ENCODE data around the gene CLMN.

Gene CLMN

DNA sequence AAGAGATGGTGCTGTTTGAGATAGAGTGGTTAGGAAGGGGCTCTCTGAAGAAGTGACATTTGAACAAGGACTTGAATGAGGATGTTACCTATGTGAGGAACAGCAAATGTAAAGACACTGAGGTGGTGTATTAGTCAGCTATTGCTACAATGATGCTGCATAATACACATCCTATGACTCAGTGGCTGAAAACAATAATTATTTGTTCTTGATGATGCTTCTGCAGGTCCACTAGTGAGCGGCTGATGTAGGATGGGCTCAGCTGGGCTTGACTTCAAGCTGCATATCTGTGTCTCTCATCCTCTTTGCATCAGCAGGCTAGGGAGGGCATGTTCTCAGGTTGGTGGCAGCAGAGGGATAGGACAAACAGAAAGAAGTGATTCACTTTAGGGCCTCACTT, 21.4 kb upstream of the CLMN start:
- FAIRE-seq, result no peak

DNA sequence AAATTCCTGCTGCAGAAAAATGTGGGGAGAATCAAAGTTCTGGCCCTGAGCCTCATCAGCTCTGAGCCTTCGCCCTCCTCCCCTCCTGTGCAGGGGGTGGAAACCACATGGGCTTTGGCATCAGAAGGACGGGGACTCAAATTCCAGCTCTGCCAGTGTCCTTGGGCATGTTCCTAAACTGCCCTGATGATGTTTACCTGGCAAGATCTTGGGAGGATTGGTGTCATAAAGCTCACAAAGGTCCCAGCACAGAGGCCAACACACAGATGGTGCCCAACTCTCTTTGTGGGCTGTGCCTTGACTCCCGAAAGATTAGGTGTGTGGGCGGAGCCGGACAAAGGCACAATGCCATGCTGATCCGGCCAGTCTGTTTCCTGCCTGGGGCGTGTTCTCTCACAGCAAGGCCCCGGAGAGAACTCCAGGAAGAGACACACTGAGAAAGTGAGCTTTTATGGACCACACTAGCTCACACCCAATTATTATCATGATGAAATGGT, 20.5 kb upstream of the CLMN start:
- no peak for FAIRE-seq

DNA sequence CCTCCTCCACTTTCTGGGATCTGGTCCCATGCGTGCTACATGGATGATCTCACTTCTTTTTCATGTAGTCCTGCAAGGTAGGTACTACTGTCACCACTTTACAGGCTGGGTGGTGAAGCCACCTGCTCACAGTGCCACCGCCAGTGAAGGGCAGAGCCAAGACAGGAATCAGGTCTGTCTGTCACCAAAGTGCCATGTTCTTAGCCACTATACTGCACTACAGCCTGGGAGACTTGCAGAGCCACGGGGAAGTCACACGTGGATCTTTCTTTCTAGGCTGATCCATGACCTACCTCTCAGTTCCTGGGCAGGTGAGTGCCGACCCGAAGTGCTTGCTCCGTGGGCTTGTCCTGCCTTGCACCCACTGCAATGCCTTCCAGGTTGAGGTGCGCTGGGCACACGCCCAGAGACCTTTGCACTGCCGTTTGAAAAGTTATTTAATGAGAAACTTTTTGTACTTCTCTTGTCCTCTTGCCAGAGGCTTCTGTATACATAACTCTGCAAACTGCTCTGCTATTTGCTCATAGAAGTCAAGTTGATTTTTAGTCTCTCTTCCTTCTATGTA, 19.7 kb upstream of the CLMN start:
- no peak for FAIRE-seq

GRCh38 chr14:95338436-95338835, 18.7 kb upstream of the CLMN start:
- FAIRE-seq, result no peak

DNA sequence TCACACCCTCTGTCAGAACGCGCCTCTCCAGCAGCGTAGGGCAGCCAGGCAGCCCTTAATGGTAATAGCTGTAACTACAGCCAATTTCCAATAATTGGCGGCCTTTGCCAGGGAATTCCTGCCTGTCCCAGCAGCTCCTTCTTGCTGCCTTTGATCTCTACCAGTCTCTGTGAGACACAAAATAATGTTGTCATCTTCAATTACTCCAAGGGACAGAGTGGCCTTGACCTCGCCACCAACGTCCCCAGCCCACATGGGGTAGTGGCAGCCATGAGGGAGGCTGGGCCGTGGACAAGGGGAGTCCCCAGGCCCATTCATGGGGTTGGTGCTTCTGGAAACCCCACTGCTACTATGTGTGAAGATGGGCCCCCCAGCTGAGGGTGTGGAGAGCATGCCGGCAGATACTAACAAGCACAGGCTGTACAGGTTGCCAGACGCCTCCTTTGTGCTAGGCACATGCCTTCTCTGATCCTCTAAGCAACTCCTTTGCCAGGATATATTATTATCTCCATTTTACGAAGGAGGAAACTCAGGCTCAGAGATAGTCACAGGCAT, 17.4 kb upstream of the CLMN start:
- FAIRE-seq, result no peak

- FAIRE-seq, result no peak
Measured at GRCh38 chr14:95336192-95336760, 16.6 kb upstream of the CLMN start.

DNA sequence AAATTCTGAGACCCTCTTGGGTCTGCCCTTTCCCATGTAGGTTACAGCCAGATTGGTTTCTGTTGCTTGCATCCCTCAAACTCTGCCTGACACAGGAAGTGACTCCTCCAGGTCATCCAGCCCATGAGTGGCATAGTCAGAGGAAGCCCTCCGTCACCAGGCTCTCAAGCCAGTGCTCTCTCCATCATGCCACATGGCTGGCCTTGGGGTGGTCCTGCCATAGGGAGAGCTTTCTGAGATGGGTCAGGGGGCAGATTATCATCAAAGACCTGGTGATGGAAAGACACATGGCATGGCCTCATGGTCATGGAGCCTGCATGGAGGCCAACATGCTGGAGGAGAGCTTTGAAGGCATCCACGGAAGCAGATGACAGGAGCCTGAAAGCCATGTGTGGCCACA, 15.4 kb upstream of the CLMN start:
- no peak for FAIRE-seq

- FAIRE-seq, result no peak
Measured at GRCh38 chr14:95334044-95334443, 14.3 kb upstream of the CLMN start.

GRCh38 chr14:95332641-95333040, 12.9 kb upstream of the CLMN start:
- no peak for FAIRE-seq

DNA sequence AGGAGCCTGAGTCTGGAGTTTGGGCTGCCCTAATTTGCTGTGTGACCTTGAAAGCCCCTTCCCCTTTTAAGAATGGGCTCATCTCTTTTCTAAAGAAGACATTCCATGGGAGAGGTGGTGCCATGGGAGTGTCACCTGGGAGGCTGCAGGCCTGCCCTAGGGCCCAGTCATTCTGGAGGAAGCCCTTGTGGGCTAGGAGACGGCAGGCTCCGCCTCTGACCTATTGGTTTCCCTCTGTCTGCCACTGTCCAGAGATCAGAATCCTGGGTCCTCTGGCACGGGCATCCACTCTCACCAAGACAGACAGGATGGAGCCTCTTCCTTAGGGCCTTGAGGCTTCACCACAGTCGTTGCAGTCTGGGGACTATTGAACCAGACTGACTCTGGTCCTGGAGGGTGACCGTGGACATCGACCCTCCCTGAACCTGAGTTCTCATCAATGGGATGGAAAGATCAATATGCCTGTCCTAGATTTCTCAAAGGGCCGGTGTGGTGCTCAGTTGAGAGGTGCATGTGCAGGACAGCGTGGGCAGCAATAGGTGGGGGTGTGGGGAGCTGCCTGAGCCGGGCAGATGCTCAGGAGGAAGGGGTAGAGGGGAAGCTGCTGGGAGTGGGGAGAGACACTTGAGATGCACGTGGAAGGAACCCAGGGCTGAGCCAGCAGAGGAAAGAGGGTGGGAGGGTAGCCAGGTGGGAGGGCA, 12.2 kb upstream of the CLMN start:
- FAIRE-seq, result no peak

- no peak for FAIRE-seq
Measured at GRCh38 chr14:95330591-95331370, 11.1 kb upstream of the CLMN start.

DNA sequence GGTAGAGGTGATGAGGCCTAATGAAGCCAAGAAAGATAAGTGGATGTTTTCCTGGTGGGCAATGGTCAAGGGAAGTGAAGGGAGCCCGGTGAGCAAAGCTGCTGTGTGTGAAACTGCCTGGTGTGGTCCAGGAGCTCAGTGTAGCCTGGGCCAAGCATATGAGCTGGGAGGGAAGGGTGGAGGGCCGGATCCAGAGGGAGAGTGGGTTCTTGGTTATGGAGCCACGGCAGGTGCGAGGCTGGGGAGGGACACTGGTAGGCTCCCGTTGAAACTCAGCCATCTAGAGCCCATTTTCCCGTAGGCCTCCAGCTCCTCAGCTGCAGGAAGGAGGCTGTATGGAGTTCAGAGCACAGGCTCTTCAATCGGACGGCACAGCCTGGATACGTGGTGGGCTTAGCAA, 10.2 kb upstream of the CLMN start:
- FAIRE-seq, result no peak

- FAIRE-seq, result no peak
Measured at GRCh38 chr14:95328729-95329503, 9.2 kb upstream of the CLMN start.

DNA sequence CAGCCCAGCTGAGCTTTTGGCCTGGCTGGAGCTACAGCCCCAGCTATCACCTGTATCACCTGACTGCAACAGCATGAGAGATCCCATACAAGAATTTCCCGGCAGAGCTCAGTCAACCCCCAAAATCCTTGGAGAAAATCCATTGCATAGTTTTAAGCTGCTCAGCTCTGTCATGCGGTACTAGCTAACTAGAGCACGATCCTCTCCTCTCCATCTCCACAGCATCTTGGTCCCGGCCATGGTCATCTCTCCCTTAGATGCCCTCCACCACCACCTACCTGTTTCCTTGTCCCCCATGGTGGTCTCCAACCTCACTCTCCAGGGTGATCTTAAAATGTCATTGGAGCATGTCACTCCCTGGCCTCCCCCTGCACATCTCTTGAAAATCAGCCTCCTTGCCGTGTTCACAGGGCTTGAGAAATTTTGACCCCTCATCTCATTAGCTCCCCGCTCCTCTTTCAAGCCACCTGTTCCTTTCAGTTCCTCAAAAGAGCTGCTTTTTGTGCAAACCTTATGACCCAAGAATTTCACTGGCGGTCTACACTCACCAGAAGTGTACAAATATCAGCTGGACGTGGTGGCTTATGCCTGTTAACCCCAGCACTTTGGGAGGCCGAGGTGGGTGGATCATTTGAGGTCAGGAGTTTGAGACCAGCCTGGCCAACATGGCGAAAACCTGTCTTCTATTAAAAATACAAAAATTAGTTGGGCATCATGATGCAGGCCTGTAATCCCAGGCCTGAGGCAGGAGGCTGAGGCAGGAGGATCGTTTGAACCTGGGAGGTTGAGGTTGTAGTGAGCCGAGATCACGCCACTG, 8.1 kb upstream of the CLMN start:
- FAIRE-seq, result no peak

DNA sequence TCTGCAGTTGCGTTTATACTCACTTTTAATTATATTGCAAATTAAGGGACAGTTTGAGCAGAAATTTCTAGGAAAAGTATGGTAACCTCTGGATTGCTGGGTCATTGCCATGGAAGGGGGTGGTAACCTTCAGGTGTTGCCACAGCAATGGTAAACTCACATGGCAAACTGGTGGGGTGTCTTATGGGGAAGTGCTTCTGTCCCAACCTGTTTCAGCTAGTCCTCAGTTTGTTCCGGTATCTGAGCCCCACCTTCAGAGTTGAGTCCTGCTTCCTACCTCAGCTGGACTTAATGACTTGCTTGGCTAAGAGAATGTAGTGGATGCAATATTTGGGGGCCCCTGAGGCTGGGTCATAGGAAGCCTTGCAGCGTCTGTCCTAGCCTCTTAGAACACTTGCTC, 7.3 kb upstream of the CLMN start:
- no peak for FAIRE-seq

GRCh38 chr14:95323917-95324316, 4.2 kb upstream of the CLMN start:
- no peak for FAIRE-seq

- no peak for FAIRE-seq
Measured at GRCh38 chr14:95323361-95323760, 3.7 kb upstream of the CLMN start.

DNA sequence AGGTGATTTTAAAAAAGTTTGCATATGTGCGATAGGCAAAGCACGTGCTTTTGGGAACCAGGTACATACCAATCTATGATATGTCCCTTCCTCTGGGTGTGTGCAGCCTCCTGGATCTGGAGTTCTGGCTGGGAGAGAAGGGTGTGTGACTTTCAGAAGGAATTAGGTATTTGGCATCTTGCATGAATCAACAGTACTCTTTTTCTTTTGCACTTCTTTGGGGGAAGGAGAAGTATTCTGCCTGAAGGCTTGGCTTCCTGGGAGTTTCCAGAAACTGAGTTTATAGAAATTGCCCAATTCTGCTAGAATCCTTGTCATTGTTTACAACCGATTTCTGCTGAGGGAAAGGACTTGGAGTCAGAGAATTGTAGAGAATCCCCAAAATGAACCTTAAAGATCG, 2.9 kb upstream of the CLMN start:
- no peak for FAIRE-seq

- no peak for FAIRE-seq
Measured at GRCh38 chr14:95321693-95322455, 2.2 kb upstream of the CLMN start.

DNA sequence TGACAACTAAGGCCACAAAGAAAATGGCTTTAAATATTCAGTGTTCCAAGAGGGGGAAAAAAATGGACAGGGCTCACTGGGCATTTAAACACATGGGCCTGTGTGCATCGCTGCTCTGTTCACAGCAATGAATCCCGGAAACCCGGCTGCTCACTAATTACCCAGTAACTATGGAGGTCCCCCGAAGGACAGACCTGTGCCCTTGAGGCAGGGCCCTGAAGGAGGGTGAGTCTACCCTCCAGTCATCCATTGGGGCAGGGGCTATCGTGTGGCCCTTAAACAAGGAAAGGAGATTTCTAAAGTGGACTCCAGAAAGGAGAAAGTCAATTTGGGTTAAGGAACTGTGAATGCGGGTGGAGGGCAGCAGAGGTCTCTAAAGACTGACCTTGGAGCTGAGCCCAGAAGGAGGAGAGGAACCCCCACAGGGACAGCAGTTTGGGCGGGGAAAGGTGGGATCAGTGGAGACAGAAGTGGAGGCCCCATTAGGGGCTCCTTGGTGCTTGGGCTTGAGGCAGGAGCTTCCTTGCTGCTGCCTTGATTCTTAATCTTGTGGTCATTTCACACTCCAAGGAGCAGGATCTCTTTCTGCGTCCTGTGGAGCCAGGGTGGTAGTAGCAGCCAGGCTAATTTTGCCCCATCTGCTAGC, 1.4 kb upstream of the CLMN start:
- FAIRE-seq, result no peak

All from A204.1 (cell line).